RWPE2 (cell line): ENCODE results near the gene PTPRQ.

ENCODE experiments used
- ATAC-seq: fragments of 200-7000 bp; cut with Tn5 transposase; 3 replicates; pipeline ENCODE4 v1.9.1; 2021; ENCODE audit warnings: low read depth
- DNase-seq: peaks from one replicate; pipeline ENCODE4 v3.0.0-alpha.2; 2020; ENCODE audit warnings: low spot score
- H3K27ac ChIP-seq: fragments of 450-650 bp; 2 replicates; pipeline ENCODE4 v1.5.1; 2017; ENCODE audit warnings: mild to moderate bottlenecking; ENCODE audit not compliant: poor library complexity, severe bottlenecking
- H3K27me3 ChIP-seq: fragments of 250-450 bp; sonication (Bioruptor Pico); 2 replicates; pipeline ENCODE4 v1.5.1; 2021; ENCODE audit warnings: mild to moderate bottlenecking, moderate library complexity; ENCODE audit not compliant: insufficient read depth, poor library complexity, severe bottlenecking
- H3K36me3 ChIP-seq: fragments of 250-450 bp; sonication (Bioruptor Pico); 2 replicates; pipeline ENCODE4 v1.5.1; 2020; ENCODE audit warnings: low read depth, mild to moderate bottlenecking, moderate library complexity
- H3K4me1 ChIP-seq: fragments of 250-450 bp; sonication (Bioruptor Pico); 2 replicates; pipeline ENCODE4 v1.5.1; 2021; ENCODE audit warnings: mild to moderate bottlenecking, moderate library complexity; ENCODE audit not compliant: insufficient read depth, poor library complexity, severe bottlenecking
- H3K4me3 ChIP-seq: fragments of 250-450 bp; sonication (Bioruptor Pico); 2 replicates; pipeline ENCODE4 v1.5.1; 2021; ENCODE audit warnings: mild to moderate bottlenecking, moderate library complexity; ENCODE audit not compliant: severe bottlenecking
- H3K9me3 ChIP-seq: fragments of 250-450 bp; sonication (Bioruptor Pico); 2 replicates; pipeline ENCODE4 v1.5.1; 2021; ENCODE audit warnings: mild to moderate bottlenecking, moderate library complexity; ENCODE audit not compliant: severe bottlenecking
- CTCF ChIP-seq: fragments of 450-650 bp; IDR thresholded peaks from one replicate; pipeline ENCODE4 v1.5.1; 2017; ENCODE audit warnings: mild to moderate bottlenecking, moderate library complexity; ENCODE audit not compliant: poor library complexity, severe bottlenecking

PTPRQ gene

GRCh38 chr12:80565271-80565670, 121.2 kb downstream of the PTPRQ start:
- H3K9me3 ChIP-seq: no peaks in the 10 kb centered on the region
- ATAC-seq (peak; percentile 41; the same call in 1 of the 3 replicates), DNase-seq (no peak)
- no peaks in the 10 kb centered on the region for H3K27me3 ChIP-seq
- TF ChIP-seq CTCF: no peak
- peak overlapping the region; percentile 42 for H3K27ac ChIP-seq
- H3K4me3 ChIP-seq: no peak overlapping the region
- no peaks in the 10 kb centered on the region for H3K36me3 ChIP-seq
- H3K4me1 ChIP-seq: peaks cover 18% of the 10 kb centered on the region

GRCh38 chr12:80567401-80567800, 123.4 kb downstream of the PTPRQ start:
- DNase-seq: no peak
- Histone ChIP-seq H3K4me3 (no peak overlapping the region), H3K27ac (peak overlapping the region; percentile 14), H3K27me3 (no peaks in the 10 kb centered on the region), H3K36me3 (no peaks in the 10 kb centered on the region), H3K9me3 (no peaks in the 10 kb centered on the region), H3K4me1 (peaks cover 18% of the 10 kb centered on the region)
- no peak for TF ChIP-seq CTCF
- peak; percentile 69 for ATAC-seq

- H3K9me3 ChIP-seq: no peaks in the 10 kb centered on the region
- no peaks in the 10 kb centered on the region for H3K27me3 ChIP-seq
- no peak for DNase-seq
- ATAC-seq: no peak
- no peak for TF ChIP-seq CTCF
- no peaks in the 10 kb centered on the region for H3K36me3 ChIP-seq
- H3K4me1 ChIP-seq: peaks cover 15% of the 10 kb centered on the region
- H3K27ac ChIP-seq: no peak overlapping the region
- H3K4me3 ChIP-seq: no peak overlapping the region
These were observed 132.8 kb downstream of the PTPRQ start for GRCh38 chr12:80576641-80577418.

- Histone ChIP-seq H3K4me3 (no peak overlapping the region), H3K9me3 (no peaks in the 10 kb centered on the region), H3K36me3 (no peaks in the 10 kb centered on the region), H3K27me3 (no peaks in the 10 kb centered on the region), H3K4me1 (peaks cover 15% of the 10 kb centered on the region), H3K27ac (peak overlapping the region; percentile 59)
- peak; percentile 97 for ATAC-seq
- no peak for TF ChIP-seq CTCF
- DNase-seq: no peak
These were observed 136.2 kb downstream of the PTPRQ start for GRCh38 chr12:80580254-80580653.

- Histone ChIP-seq H3K4me3 (no peak overlapping the region), H3K9me3 (no peaks in the 10 kb centered on the region), H3K4me1 (peaks cover 15% of the 10 kb centered on the region), H3K36me3 (no peaks in the 10 kb centered on the region), H3K27ac (no peak overlapping the region), H3K27me3 (no peaks in the 10 kb centered on the region)
- no peak for DNase-seq
- no peak for TF ChIP-seq CTCF
- no peak for ATAC-seq
These were observed 137.7 kb downstream of the PTPRQ start for GRCh38 chr12:80581783-80582182.
